22Rv1 (cell line): ENCODE results near the gene BHLHE23.

ENCODE experiments used
- H3K27ac ChIP-seq: fragments of 450-650 bp; 2 replicates; pipeline ENCODE4 v1.5.1; 2017
- CTCF ChIP-seq: fragments of 450-650 bp; IDR thresholded peaks from 2 replicates; pipeline ENCODE4 v1.5.1; 2017; ENCODE audit warnings: mild to moderate bottlenecking
- ZFX ChIP-seq: fragments of 450-650 bp; IDR thresholded peaks from 2 replicates; pipeline ENCODE4 v1.6.1; 2017; ENCODE audit warnings: antibody characterized with exemption, borderline replicate concordance

The BHLHE23 gene

DNA sequence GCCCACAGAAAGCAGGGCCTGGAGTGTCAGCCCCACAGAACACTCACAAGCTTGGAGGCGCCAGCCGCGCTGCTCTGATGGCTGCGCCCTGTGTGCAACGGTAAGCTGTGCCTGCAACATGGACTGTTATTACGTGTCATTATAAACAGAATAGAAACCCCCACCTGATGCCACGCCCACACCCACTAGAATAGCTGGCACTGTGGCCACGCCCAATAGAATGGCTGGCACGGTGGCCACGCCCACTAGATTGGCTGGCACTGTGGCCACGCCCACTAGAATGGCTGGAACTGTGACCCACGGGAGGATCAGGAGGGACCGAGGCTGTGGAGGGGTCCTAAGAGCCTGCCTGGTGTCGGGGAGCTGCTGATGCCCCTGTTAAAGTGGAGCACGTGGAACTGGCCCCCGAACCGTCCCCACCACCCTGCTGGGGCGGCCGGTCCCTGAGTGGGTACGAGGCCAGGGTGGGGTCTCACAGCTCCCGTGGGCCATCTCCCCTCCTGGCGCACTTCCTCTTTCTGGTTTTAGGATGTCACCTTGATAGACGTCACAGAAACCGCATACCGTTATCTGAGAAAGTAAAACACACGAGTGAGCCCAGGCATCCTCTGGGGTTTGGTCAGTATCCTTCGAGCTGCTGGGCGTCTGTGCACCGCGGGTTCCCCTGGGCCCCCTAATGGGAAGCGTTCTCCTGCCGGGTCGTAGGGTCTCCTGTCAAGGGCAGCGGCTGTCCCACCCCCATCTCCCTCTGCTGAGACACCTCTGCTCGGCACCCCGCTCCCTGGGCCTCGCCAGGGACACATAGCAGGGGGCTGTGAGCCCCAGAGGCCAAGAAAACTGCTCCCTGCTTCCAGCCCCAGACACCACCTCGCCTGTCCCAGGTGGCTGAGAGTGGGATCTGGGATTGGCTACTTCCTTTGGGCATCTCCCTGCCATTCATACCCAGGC, 28.9 kb downstream of the BHLHE23 start:
- TF ChIP-seq CTCF (no peak), ZFX (no peak)
- H3K27ac ChIP-seq, result no peak overlapping the region

DNA sequence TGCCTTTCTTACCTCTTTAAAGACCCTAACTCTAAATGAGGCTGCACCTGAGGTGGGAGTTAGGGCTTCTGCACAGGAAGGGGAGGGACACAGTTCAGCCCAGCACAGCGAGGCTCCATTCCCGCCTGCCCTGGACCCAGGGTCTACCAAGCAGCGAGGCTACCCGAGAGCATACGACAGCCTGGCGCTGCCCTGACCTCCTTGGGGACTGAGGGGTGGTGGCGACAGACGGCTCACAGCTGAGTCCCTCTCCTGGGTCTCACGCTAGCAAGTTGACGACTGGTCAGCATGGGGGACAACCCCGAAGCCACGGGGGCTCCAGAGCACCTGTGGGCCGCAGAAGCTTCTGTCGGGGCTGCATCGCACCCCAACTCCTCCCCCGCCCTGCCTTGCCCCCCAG, 29.9 kb downstream of the BHLHE23 start:
- TF ChIP-seq CTCF (no peak), ZFX (no peak)
- no peak overlapping the region for H3K27ac ChIP-seq

DNA sequence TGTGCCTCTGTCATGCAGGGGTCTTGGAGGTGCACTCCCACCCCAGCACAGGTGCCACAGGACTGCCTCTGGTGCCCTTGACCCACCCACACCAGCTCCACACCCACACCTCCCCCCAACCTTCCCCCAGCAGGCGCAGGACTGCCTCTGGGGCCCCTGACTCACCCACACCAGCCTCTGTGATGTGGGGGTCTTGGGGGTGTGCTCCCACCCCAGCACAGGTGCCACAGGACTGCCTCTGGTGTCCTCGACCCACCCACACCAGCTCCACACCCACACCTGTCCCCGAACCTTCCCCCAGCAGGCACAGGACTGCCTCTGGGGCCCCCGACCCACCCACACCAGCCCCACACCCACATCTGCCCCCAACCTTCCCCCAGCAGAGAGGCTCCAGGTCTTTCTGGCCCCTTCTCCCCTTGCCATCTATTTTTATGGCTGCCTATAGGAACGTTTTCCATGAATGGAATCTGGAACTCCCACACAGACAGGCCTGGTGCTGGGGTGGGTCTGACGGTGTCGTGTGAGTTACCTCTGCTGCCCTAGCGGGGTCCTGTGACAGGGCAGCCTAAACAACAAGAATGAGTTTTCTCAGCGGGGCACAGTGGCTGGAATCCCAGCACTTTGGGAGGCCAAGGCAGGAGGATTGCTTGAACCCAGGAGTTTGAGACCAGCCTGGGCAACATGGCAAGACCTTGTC, 30.8 kb downstream of the BHLHE23 start:
- no peak overlapping the region for H3K27ac ChIP-seq
- no peak for TF ChIP-seq CTCF
- no peak for TF ChIP-seq ZFX

- no peak for TF ChIP-seq CTCF
- no peak for TF ChIP-seq ZFX
- H3K27ac ChIP-seq, result no peak overlapping the region
These were observed 31.5 kb downstream of the BHLHE23 start for GRCh38 chr20:62975251-62975760.

- TF ChIP-seq CTCF (no peak), ZFX (no peak)
- no peak overlapping the region for H3K27ac ChIP-seq
These were observed 33.7 kb downstream of the BHLHE23 start for GRCh38 chr20:62972845-62973745.

GRCh38 chr20:62971950-62972844, 34.6 kb downstream of the BHLHE23 start:
- H3K27ac ChIP-seq, result no peak overlapping the region
- peak; percentile 85 for TF ChIP-seq CTCF
- no peak for TF ChIP-seq ZFX
